Measurements from ENCODE around the gene RNU6-9.

GRCh38 chr19:873561-874041 lies 19.7 kb upstream of the RNU6-9 start:
- TF ChIP-seq, protein P1, sequence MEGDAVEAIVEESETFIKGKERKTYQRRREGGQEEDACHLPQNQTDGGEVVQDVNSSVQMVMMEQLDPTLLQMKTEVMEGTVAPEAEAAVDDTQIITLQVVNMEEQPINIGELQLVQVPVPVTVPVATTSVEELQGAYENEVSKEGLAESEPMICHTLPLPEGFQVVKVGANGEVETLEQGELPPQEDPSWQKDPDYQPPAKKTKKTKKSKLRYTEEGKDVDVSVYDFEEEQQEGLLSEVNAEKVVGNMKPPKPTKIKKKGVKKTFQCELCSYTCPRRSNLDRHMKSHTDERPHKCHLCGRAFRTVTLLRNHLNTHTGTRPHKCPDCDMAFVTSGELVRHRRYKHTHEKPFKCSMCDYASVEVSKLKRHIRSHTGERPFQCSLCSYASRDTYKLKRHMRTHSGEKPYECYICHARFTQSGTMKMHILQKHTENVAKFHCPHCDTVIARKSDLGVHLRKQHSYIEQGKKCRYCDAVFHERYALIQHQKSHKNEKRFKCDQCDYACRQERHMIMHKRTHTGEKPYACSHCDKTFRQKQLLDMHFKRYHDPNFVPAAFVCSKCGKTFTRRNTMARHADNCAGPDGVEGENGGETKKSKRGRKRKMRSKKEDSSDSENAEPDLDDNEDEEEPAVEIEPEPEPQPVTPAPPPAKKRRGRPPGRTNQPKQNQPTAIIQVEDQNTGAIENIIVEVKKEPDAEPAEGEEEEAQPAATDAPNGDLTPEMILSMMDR (IDR thresholded peaks at IDR 0.05; ENCODE audit: low read length), result no peak
- TF ChIP-seq EZH2 (optimal IDR thresholded peaks at IDR 0.05; ENCODE audit: low read depth, low read length), result no peak
- TF ChIP-seq EZH2phosphoT487 (IDR thresholded peaks at IDR 0.05; ENCODE audit: low read length), result no peak
